ENCODE results near the gene ABR.

Gene ABR

DNA sequence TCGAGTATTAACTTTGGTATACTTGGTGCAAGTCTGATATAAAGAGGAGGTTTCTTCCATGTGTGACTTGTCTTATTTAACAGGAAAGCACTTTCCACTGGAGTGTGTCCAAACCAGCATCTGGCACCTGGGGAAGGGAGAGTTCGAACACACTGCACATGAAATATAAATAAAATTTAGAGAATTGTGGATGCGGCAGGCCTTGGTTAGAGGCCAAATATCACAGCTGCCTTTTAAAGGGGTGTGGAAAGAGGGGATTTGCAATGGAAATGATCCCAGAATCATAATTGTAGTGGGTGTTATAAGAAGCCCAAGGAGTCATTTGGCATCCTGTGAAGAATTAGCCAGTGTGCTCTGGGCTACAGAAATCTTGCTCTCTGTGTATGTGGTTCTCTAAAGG, 195.9 kb downstream of the ABR start:
- DNase-seq (ENCODE audit: low read depth in 1 of 2, low spot score in 1 of 2) = no peak
- H3K27me3 ChIP-seq (ENCODE audit: insufficient read depth, poor library complexity, severe bottlenecking) = no peaks in the 10 kb centered on the region
- TF ChIP-seq, protein P1, sequence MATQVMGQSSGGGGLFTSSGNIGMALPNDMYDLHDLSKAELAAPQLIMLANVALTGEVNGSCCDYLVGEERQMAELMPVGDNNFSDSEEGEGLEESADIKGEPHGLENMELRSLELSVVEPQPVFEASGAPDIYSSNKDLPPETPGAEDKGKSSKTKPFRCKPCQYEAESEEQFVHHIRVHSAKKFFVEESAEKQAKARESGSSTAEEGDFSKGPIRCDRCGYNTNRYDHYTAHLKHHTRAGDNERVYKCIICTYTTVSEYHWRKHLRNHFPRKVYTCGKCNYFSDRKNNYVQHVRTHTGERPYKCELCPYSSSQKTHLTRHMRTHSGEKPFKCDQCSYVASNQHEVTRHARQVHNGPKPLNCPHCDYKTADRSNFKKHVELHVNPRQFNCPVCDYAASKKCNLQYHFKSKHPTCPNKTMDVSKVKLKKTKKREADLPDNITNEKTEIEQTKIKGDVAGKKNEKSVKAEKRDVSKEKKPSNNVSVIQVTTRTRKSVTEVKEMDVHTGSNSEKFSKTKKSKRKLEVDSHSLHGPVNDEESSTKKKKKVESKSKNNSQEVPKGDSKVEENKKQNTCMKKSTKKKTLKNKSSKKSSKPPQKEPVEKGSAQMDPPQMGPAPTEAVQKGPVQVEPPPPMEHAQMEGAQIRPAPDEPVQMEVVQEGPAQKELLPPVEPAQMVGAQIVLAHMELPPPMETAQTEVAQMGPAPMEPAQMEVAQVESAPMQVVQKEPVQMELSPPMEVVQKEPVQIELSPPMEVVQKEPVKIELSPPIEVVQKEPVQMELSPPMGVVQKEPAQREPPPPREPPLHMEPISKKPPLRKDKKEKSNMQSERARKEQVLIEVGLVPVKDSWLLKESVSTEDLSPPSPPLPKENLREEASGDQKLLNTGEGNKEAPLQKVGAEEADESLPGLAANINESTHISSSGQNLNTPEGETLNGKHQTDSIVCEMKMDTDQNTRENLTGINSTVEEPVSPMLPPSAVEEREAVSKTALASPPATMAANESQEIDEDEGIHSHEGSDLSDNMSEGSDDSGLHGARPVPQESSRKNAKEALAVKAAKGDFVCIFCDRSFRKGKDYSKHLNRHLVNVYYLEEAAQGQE (IDR thresholded peaks at IDR 0.05; ENCODE audit: insufficient replicate concordance, low read depth) = no peak
- no peak for TF ChIP-seq POLR2AphosphoS5 (IDR thresholded peaks at IDR 0.05; ENCODE audit: low read depth)
- TF ChIP-seq, protein P2, sequence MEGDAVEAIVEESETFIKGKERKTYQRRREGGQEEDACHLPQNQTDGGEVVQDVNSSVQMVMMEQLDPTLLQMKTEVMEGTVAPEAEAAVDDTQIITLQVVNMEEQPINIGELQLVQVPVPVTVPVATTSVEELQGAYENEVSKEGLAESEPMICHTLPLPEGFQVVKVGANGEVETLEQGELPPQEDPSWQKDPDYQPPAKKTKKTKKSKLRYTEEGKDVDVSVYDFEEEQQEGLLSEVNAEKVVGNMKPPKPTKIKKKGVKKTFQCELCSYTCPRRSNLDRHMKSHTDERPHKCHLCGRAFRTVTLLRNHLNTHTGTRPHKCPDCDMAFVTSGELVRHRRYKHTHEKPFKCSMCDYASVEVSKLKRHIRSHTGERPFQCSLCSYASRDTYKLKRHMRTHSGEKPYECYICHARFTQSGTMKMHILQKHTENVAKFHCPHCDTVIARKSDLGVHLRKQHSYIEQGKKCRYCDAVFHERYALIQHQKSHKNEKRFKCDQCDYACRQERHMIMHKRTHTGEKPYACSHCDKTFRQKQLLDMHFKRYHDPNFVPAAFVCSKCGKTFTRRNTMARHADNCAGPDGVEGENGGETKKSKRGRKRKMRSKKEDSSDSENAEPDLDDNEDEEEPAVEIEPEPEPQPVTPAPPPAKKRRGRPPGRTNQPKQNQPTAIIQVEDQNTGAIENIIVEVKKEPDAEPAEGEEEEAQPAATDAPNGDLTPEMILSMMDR (IDR thresholded peaks at IDR 0.05; ENCODE audit: insufficient read depth, low read length) = no peak
- no peak for TF ChIP-seq SPI1 (IDR thresholded peaks at IDR 0.05; ENCODE audit: borderline replicate concordance, low read depth)
- no peak for TF ChIP-seq GABPA (IDR thresholded peaks at IDR 0.05; ENCODE audit: low read depth)
- H3K27ac ChIP-seq (replicated peaks) = no peak overlapping the region
- H3K4me3 ChIP-seq (replicated peaks; ENCODE audit: insufficient read depth, low read length) = no peak overlapping the region

GRCh38 chr17:981292-981658, 198.5 kb downstream of the ABR start:
- Histone ChIP-seq H3K27me3 (ENCODE audit: insufficient read depth, poor library complexity, severe bottlenecking) (peaks cover 8% of the 10 kb centered on the region), H3K4me3 (replicated peaks; ENCODE audit: insufficient read depth, low read length) (no peak overlapping the region), H3K27ac (replicated peaks) (no peak overlapping the region)

DNA sequence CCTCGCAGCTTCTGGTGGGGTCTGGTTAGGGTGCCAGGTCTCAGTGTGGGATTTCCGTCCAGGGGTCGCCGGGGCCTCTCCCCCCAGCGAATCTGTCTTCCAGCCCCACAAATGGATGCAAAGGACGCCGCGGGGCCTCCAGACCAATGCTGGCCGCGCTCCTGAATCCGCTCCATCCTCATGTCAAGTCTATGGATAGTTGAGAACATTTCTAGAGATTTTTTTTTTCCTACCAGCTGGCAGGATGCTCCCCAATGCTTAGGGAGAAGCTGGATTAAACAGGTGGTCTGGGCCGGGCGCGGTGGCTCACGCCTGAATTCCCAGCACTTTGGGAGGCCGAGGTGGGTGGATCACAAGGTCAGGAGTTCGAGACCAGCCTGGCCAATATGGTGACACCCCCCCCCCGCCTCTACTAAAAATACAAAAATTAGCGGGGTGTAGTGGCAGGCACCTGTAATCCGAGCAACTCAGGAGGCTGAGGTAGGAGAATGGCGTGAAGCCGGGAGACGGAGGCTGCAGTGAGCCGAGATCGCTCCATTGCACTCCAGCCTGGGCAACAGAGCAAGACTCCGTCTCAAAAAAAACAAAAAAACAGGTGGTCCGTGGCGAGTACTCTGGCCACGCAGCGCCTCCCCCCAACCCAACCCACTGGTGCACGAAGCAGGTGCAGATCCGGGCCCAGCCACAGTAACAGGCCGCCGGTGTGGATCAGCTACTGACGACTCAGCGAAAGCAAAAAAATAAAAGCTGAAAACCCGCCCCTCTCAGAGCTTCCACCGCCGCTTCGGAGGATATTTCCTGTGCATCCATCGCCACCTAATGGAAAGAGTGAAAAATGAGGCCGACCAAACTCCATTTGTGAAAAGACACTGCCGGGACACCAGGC, 199.1 kb downstream of the ABR start:
- H3K27me3 ChIP-seq (ENCODE audit: insufficient read depth, poor library complexity, severe bottlenecking) = peaks cover 8% of the 10 kb centered on the region
- H3K4me3 ChIP-seq (replicated peaks; ENCODE audit: insufficient read depth, low read length) = peak overlapping the region; percentile 32
- H3K27ac ChIP-seq (replicated peaks) = no peak overlapping the region
- TF ChIP-seq, protein P2 (IDR thresholded peaks at IDR 0.05; ENCODE audit: insufficient read depth, low read length) = peak; percentile 10
- TF ChIP-seq SPI1 (IDR thresholded peaks at IDR 0.05; ENCODE audit: borderline replicate concordance, low read depth) = no peak
- DNase-seq (ENCODE audit: low read depth in 1 of 2, low spot score in 1 of 2) = peak in 1 of 2 experiments; percentile 58

More at GRCh38 chr17:981292-981658, 198.5 kb downstream of the ABR start:
- no peak for TF ChIP-seq SPI1 (IDR thresholded peaks at IDR 0.05; ENCODE audit: borderline replicate concordance, low read depth)
- TF ChIP-seq POLR2AphosphoS5 (IDR thresholded peaks at IDR 0.05; ENCODE audit: low read depth) = no peak
- TF ChIP-seq, protein P1 (IDR thresholded peaks at IDR 0.05; ENCODE audit: insufficient replicate concordance, low read depth) = no peak
- TF ChIP-seq GABPA (IDR thresholded peaks at IDR 0.05; ENCODE audit: low read depth) = no peak
- TF ChIP-seq, protein P2 (IDR thresholded peaks at IDR 0.05; ENCODE audit: insufficient read depth, low read length) = no peak
- DNase-seq (ENCODE audit: low read depth in 1 of 2, low spot score in 1 of 2) = no peak

Data from HL-60 (cell line).